GM13977 (cell line): Measurements from ENCODE around the gene SLC35F2.

ENCODE experiments used
- DNase-seq: peaks from one replicate; pipeline ENCODE4 v3.0.0; 2012; ENCODE audit warnings: low spot score
- CTCF ChIP-seq: IDR thresholded peaks from 2 replicates; pipeline ENCODE4 v1.5.1; 2012; ENCODE audit warnings: mild to moderate bottlenecking, control low read depth; ENCODE audit not compliant: insufficient read depth; ENCODE audit errors: extremely low read depth, missing control alignments
- in situ Hi-C: fragments of 300-500 bp; cut with MboI; formaldehyde crosslinking; loops from one replicate; pipeline ENCODE4 v1.12.0; 2022; ENCODE audit warnings: low sequenced_read_pairs, low pct_unique_long_range_greater_than_20kb, mixed read lengths, inconsistent platforms; ENCODE audit not compliant: unreplicated experiment

SLC35F2 gene

GRCh38 chr11:107851704-107852310 lies 6.8 kb downstream of the SLC35F2 start:
- TF ChIP-seq CTCF, result no peak
- DNase-seq, result no peak
- in situ Hi-C loops, result no loop called here

- no peak for TF ChIP-seq CTCF
- in situ Hi-C loops, result no loop called here
- DNase-seq, result no peak
These were observed 8.8 kb downstream of the SLC35F2 start for GRCh38 chr11:107849790-107850189.

- in situ Hi-C loops, result no loop called here
- TF ChIP-seq CTCF, result no peak
- DNase-seq, result no peak
These were observed 10.2 kb downstream of the SLC35F2 start for GRCh38 chr11:107848345-107848744.

- no peak for DNase-seq
- in situ Hi-C loops, result no loop called here
- no peak for TF ChIP-seq CTCF
These were observed 11.4 kb downstream of the SLC35F2 start for GRCh38 chr11:107847184-107847583.

GRCh38 chr11:107844041-107844440 lies 14.5 kb downstream of the SLC35F2 start:
- no peak for DNase-seq
- TF ChIP-seq CTCF, result no peak
- in situ Hi-C loops, result no loop called here

- TF ChIP-seq CTCF, result no peak
- in situ Hi-C loops, result no loop called here
These were observed 16.0 kb downstream of the SLC35F2 start for GRCh38 chr11:107842412-107843100.

GRCh38 chr11:107840129-107840484 lies 18.5 kb downstream of the SLC35F2 start:
- TF ChIP-seq CTCF, result no peak
- no peak for DNase-seq
- in situ Hi-C loops, result no loop called here

More at GRCh38 chr11:107842412-107843100, 16.0 kb downstream of the SLC35F2 start:
- no peak for DNase-seq
